GM21367 (cell line): ENCODE results near the gene AFMID.
A peak's percentile ranks its signal among the peaks of the same experiment; 100 is the strongest.

ENCODE experiments used
- ATAC-seq: cut with Tn5 transposase; IDR thresholded peaks from one replicate; pipeline ENCODE4 v1.9.1; 2021; ENCODE audit not compliant: unreplicated experiment

AFMID gene

DNA sequence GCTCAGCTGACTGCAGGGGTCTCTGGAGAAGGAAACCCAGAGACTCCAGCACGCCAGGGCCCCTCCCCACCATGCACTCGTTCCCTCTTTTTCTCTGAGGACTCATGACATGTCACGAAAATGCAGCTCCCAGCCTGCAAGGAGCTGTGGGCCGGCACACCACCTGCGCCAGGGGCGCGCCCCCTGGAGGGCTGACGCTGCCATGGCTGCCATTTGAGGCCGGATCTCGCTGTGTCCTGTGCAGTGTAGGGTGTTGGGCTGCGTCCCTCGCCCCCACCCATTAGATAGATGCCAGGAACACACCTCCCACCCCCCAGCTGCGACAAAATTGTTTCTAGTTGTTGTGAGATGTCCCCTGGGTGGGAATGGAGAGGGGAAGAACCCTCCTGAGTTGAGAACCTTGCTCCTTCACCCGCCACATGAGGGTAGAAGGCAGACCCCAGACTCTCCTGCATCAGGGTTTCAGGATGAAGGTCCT, 10.6 kb upstream of the AFMID start:
- no peak for ATAC-seq

- ATAC-seq = no peak
Measured at GRCh38 chr17:78179372-78179771, 7.8 kb upstream of the AFMID start.

- ATAC-seq = no peak
Measured at GRCh38 chr17:78180083-78180482, 7.1 kb upstream of the AFMID start.

DNA sequence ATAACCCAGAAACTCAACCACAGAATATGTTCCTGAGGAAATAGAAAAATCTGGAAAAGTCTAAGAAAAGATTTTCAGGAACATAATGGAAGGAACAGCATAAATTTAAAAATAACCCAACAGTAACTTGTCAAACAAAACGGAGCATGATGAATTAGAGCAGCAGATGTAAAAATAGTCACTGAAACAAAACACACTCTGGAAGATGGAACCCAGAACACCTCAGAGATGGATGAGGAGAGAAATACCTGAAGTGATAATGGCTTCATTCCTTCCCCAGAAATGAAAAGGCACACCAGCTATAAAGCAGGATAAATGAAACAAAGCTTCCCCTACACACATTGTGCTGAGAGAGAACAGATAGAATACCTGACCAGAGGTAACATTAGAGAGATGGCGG, 6.7 kb upstream of the AFMID start:
- no peak for ATAC-seq

DNA sequence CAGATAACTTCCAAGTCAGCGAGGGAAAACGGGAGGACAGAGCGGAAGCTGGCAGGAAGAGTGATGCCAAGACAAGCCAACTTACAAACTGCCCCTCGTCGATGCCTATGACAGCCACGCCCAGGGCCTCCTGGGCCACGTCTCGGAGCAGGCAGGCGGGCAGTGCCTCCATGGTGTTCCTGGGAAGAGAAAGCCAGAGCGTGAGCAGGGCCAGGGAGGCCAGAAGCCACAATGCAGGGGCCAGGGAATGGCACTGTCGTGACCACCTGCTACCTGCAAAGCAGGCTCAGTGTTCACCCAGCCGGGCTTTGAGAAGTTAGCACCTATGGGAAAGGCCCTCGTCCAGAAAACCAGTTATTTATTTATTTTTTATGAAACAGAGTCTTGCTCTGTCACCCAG, 4.7 kb upstream of the AFMID start:
- ATAC-seq = no peak

GRCh38 chr17:78183916-78184315, 3.2 kb upstream of the AFMID start:
- ATAC-seq = no peak

DNA sequence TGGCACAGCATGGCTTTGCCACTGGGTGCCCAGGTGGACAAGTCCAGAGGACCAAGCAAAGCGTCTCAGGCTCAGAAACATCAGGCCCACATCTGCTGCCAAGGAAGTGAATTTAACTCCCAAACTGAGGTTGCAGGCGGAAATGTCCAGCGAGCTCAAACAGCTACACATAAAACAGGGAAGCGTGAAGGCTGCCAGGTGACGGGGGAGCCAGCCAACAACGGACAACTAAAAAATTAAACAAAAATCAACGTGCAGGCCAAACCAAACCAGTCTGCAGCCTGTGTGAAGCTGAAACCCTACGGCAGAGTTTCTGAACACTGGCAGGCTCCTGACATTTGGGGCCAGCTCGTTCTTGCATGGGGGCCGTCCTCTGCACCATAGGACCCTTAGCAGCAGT, 2.8 kb upstream of the AFMID start:
- ATAC-seq = no peak

DNA sequence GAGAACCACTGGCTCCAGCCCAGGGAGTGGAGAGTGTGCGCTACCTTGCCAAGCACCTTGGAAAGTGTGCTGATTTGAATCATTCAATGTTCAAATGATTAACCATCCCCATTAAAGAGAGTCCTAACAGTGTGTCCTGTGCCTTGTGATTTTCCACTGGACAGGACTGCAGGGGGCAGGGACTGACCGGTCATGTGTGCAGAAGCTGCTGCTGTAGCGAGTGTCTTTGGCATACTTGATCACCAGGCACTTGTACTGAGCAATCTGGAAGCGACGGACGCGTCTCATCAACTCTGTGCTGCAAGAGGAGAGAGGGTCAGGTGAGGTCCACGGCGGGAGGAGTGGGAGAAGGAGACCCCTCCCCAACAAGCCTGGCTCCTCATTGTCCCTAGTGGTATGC, 2.3 kb upstream of the AFMID start:
- no peak for ATAC-seq

DNA sequence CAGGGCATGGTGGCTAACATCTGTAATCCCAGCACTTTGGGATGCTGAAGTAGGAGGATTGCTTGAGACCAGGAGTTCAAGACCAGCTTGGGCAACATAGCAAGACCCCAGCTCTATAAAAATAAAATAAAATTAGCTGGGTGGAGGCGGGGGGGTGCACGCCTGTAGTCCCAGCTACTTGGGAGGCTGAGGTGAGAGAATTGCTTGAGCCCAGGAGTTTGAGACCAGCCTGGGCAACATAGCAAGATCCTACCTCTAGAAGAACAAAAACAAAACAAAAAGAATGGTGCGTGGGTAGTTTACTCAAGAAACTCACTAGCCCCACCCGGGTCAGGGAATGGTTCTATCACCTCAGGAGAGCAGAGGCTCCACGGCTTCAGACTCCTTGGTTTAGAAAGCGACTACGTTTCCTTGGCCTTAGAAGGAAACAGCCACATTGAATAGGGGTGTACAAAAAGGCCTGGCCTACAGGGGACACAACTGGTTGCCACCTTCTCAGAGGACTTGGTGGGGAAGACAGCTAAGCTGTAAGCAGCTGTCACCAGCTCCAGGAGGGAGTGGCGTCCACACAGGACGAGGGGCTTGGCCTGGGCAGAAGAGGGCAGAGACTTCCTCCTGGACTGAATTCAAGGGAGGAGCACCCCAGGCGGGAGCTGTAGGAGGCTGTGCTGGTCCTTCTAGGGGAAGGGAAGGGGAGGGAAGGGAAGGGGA, 1.0 kb upstream of the AFMID start:
- no peak for ATAC-seq

- no peak for ATAC-seq
Measured at GRCh38 chr17:78196716-78197115, 9.6 kb downstream of the AFMID start.

DNA sequence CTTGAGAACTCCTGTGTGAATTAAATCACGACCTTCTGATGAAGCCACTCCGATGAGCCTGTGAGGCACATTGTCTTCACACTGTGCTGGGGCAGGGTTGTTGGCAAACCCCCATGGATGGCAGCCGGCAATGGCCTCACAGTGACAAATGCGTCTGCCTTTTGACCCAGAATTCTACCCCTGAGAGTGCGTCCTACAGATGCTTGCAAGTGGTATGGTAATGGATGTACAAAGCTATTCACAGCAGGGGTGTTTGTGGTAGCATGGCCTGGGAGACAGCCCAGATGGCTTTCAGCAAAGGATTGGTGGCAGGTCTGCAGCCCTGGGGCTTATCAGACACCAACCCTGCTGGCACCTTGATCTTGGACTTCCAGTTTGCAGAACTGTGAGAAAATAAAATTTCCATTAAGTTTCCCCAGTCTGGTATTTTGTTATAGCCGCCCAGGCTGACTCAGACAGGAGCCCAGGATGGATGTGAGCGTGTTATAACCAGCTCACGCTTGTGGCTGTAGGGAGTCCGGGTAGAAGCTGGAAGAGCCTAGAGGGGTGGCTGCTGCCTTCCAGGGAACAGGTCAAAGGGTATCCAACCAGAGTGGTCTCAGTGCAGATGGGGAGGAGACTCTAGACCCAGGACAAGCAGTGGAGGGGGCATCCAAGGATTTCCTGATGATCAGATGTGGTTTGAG, 10.1 kb downstream of the AFMID start:
- no peak for ATAC-seq

DNA sequence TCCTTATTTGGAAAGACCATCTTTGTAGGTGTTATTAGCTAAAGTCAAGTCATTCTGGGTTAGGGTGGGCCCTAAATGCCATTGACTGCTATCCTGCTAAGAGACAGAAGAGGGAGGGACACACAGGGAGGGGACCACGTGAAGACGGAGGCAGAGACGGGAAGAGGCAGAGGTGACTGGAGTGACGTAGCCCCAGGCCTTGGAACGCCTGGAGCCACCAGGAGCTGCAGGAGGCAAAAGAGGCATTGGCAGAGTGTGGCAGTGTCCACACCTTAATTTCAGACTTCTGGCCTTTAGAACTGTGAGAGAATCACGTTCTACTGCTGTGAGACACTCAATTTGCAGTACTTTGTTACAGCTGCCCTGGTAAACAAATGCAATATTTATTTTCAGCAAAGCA, 13.3 kb downstream of the AFMID start:
- no peak for ATAC-seq

DNA sequence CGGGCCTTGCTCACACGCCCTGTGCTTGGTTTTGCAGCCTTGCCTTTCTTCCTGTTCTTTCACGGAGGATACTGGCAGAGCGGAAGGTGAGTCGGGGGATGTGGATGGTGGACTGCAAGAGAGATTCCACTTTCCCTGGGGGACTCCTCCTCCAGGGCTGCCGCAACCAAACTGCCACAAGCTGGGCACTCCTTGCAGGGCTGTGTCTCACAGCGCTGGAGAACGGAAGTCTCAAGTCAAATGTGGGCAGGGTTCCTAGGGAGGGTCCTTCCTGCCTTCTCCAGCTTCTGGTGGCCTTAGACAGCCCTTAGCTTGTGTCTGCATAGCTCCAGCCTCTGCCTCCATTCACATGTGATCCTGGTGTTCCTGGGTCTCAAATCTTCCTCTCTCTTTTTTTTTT, 15.5 kb downstream of the AFMID start:
- ATAC-seq = no peak

- ATAC-seq = no peak
Measured at GRCh38 chr17:78204387-78205123, 17.4 kb downstream of the AFMID start.

GRCh38 chr17:78205124-78205775, 18.1 kb downstream of the AFMID start:
- ATAC-seq = no peak

- ATAC-seq = no peak
Measured at GRCh38 chr17:78206298-78206697, 19.1 kb downstream of the AFMID start.

- ATAC-seq = no peak
Measured at GRCh38 chr17:78208486-78208885, 21.3 kb downstream of the AFMID start.

- ATAC-seq = no peak
Measured at GRCh38 chr17:78210111-78210510, 22.9 kb downstream of the AFMID start.

DNA sequence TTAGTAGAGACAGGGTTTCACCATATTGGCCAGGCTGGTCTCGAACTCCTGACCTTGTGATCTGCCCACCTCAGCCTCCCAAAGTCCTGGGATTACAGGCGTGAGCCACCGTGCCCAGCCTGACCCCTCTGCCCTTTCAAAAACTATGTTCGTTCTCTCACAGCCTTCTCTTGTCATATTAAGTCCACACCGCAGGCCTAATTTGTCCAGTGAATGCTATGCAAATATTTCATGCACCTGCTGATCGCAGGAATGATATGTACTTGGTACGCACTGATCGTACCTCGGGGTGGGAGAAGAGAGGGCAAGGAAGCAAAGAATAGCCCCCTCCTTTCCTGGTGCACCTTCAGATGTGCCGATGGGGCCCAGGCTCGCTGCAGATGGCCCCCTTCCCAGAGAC, 23.9 kb downstream of the AFMID start:
- ATAC-seq = no peak

GRCh38 chr17:78214016-78214705, 27.0 kb downstream of the AFMID start, which contains the start of gene BIRC5:
Gene BIRC5 (plus strand): TSS chr17:78214253. CDS start chr17:78214317, 64 bp downstream.
- peak; percentile 85 for ATAC-seq

GRCh38 chr17:78214706-78215061, 27.5 kb downstream of the AFMID start:
- ATAC-seq = no peak
